ENCODE results near the gene GALNTL6.

GALNTL6 gene

GRCh38 chr4:171812665-171813525 lies at the start of gene GALNTL6:
Gene GALNTL6, plus strand, starts transcription at chr4:171813404.
- DNase-seq = peak; percentile 48

- no peak for DNase-seq
Observed at GRCh38 chr4:171765514-171765913, 47.7 kb upstream of the GALNTL6 start.

GRCh38 chr4:171774642-171775190 lies 38.5 kb upstream of the GALNTL6 start:
- DNase-seq = no peak

GRCh38 chr4:171779301-171779700 lies 33.9 kb upstream of the GALNTL6 start:
- no peak for DNase-seq

- no peak for DNase-seq
Observed at GRCh38 chr4:171785388-171785787, 27.8 kb upstream of the GALNTL6 start.

GRCh38 chr4:171793723-171794122 lies 19.5 kb upstream of the GALNTL6 start:
- no peak for DNase-seq

- no peak for DNase-seq
Observed at GRCh38 chr4:171794528-171794927, 18.7 kb upstream of the GALNTL6 start.

GRCh38 chr4:171809854-171810253 lies 3.4 kb upstream of the GALNTL6 start:
- DNase-seq = no peak

GRCh38 chr4:171812333-171812664 lies 905 bp upstream of the GALNTL6 start:
- no peak for DNase-seq

- DNase-seq = no peak
Observed at GRCh38 chr4:171813526-171814250, 484 bp downstream of the GALNTL6 start.

- no peak for DNase-seq
Observed at GRCh38 chr4:171814545-171814944, 1.3 kb downstream of the GALNTL6 start.

- no peak for DNase-seq
Observed at GRCh38 chr4:171817026-171817425, 3.8 kb downstream of the GALNTL6 start.

- DNase-seq = no peak
Observed at GRCh38 chr4:171834640-171835039, 21.4 kb downstream of the GALNTL6 start.

- no peak for DNase-seq
Observed at GRCh38 chr4:171843456-171843855, 30.3 kb downstream of the GALNTL6 start.

- peak; percentile 77 for DNase-seq
Observed at GRCh38 chr4:171846232-171846631, 33.0 kb downstream of the GALNTL6 start.

- peak; percentile 26 for DNase-seq
Observed at GRCh38 chr4:171846893-171847292, 33.7 kb downstream of the GALNTL6 start.

GRCh38 chr4:171847751-171848150 lies 34.5 kb downstream of the GALNTL6 start:
- no peak for DNase-seq

GRCh38 chr4:171849686-171850222 lies 36.5 kb downstream of the GALNTL6 start:
- DNase-seq = no peak

GRCh38 chr4:171851295-171851694 lies 38.1 kb downstream of the GALNTL6 start:
- no peak for DNase-seq

GRCh38 chr4:171857302-171858012 lies 44.3 kb downstream of the GALNTL6 start:
- DNase-seq = no peak

GRCh38 chr4:171875291-171875690 lies 62.1 kb downstream of the GALNTL6 start:
- DNase-seq = no peak

GRCh38 chr4:171876636-171877035 lies 63.4 kb downstream of the GALNTL6 start:
- DNase-seq = no peak

- no peak for DNase-seq
Observed at GRCh38 chr4:171880136-171880535, 66.9 kb downstream of the GALNTL6 start.
